CD4-positive, alpha-beta T cell treated with Interleukin-10 for 1 hour (primary cell): ENCODE data around the gene MITF.
"Not testable (repeated sequence)": the region's sequence is repeated elsewhere in the genome, so short reads cannot be mapped to it uniquely, and the experiment has no call there.

ENCODE experiments used
- DNase-seq: peaks from one replicate; pipeline ENCODE4 v3.0.0-alpha.2; 2020

MITF gene

DNA sequence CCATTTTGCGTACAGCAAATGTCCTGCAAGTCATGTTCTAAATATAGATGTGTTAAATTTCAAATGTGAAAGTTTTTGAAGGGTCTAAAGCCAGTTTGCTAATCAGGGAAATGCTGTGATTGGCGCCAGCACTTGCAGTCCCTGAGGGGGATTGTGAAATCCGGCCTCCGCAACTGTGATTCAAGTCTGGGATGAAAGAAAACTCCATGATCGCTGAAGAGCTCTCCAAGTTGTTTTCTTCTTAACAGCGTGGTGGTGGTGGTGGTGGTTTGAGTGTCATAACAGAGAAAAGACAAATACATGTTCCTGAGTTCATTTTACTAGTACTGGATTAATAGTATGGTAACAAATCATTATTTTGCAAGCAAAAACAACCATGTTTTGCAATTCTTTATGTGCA lies 51.8 kb downstream of the MITF start:
- DNase-seq = no peak

DNA sequence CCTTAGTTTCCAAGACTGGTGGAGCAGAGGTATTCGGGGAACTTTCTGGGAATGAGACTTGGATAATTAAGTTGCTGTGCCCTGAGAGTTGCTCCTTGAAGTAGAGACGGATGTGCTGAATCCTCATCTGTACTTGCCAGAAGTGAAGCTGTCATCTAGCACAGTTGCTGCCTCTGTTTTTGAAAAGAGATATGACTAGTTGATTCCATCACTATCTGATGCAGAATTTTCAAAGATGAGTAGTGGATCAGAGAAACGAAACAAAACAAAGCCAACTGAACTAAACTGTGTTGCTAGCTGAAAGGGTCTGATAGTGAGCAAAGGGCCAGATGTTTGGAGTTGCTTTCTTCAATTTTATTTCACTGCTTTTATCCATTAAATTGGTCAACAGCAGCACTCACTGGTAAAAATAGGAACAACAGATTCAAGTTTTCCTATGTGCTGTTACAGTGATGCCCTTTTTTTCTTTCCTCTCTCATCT lies 52.7 kb downstream of the MITF start:
- DNase-seq = no peak

GRCh38 chr3:69796126-69796525 lies 56.9 kb downstream of the MITF start:
- DNase-seq = not testable (repeated sequence)

DNA sequence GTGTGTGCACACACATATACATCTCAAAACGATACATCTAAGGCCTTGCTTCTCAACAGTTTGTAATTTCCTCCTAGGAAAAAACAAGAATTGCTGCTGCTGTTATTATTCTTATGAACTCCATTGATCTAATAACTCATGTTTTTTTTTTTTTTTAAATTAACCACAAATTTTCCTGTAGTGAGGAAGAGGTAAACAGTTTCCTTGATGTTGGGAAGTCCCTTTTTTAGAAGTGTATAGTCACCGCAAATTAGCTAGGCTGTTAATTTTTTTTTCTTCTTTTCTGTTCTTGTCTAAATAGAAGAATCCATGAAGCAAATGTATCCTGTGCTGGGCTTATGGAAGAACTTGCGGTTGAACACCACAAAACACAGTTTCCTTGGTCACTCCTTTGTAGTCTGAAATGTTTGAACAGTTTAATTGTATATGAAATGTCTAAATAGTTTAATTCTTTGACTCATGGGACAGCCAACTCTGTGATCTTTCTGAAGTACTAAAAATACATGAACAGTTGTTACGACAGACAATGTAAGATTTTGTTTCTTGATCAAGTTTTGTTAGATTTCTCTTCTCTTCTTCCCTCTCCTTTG lies 64.5 kb downstream of the MITF start:
- no peak for DNase-seq

DNA sequence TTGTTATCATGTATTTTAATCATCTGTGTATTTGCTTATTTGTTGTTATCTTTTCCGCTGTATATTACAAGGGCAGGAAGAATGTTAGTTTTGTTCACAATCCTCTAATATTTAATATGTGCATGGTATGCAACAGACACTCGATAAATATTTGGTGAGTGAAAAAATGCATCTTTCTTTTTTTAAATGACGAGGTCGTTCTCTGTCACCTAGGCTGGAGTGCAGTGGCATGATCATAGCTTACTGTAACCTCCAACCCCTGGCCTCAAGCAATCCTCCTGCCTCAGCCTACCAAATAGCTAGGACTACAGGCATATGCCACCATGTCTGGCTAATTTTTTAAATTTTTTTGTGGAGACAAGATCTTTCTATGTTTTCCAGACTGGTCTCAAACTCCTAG lies 66.2 kb downstream of the MITF start:
- no peak for DNase-seq

DNA sequence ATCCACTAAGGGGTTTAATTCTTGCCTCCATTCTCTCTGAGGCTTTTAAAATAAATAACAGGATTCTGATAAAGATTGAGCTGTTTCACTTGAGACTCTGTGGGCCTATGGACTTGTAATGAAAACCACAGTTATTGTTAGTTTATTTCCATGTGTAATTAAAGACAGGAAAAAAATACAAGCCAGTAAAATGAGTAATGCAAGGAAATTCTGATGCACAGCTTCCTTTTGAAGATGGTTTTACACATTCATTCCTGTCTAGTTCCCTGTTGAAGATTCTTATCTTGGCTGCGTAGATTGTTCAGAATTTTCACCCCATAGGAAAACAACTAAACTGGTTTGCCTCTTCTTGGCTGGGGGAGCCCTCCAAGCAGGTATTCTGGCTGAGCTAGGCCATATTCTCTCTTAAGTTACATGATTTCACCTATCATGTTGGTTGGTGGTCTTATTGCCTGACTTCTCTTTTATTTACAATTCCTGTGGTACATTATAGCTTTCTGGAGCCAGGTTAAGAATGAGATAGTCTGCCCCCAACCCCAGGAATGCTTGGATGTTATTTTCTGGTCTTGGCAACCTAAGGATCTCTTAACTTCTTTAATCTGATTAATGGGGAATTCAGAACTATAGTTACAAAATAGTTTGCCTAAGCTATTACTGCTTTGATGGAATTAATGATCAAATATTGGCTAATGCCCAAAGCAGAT lies 67.6 kb downstream of the MITF start:
- no peak for DNase-seq

DNA sequence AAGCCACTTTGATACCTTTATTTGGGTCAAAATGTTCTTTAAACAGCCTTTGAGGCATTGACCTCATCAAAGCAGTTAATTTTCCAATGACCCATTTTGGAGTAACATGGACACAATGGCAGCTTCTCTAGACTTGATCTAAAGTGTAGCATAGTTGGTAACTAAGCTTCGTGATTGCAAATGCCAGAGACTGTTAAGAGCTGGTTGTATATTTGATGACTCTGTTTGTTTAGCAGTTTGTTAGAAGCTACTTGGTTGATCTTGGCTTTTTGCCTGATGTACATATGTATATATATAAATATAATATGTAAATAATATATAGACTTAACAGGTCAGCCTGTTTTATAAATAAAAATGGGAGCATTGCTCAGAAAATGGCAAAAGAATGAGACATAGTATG lies 68.4 kb downstream of the MITF start:
- no peak for DNase-seq

DNA sequence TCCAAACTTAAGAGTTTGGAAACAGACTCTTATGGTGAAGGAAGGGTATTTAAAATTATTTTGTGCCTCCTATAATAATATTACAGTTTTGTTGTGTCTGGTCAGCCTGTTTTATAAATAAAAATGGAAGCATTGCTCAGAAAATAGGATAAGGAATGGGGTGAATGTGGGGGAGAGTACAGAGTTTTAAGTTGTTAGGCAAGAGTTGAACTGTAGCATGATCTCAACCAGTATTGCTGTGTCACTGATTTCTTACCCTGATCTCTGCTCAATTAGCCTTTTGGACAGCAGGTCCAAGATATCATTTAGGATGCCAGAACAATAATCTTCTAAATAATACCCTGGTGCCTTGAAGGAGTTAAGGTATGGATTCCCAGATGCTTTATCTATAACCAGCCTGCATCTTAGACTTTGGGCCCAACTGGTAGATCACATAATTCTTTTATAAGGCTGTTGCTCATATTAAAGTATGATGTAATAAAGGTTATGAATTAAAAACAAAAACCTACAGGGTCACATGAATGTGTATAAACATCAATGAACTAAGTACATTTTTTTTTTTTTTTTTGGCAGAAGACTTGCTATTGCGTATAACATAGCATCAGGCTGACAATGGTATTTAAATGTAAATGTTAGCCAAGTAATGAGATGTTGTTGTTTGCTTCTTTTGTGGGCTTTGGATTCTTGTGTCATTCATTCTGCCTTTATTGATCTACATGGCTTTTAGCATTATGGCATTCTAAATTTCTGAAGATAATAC lies 70.0 kb downstream of the MITF start:
- DNase-seq = no peak

- DNase-seq = no peak
Measured at GRCh38 chr3:69811452-69812401, 72.5 kb downstream of the MITF start.

DNA sequence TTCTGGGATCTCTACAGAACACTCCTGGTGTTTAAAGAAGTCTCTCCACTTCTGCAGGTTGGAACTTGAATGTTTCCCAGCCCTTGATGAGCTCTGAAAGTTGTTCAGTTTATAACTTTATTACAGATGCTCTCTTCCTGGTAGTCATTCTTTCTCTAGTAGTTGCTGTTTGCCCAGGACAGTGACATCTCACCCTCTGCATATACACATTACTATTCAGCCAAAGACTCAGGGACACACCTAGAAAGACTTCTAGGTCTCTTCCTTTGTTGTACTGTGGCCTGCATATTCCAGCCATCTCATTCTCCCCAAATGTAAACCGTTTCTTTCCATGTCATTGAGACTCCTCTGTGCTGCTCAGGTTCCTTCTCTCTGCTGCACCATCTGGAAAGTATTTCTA lies 76.7 kb downstream of the MITF start:
- DNase-seq = no peak

DNA sequence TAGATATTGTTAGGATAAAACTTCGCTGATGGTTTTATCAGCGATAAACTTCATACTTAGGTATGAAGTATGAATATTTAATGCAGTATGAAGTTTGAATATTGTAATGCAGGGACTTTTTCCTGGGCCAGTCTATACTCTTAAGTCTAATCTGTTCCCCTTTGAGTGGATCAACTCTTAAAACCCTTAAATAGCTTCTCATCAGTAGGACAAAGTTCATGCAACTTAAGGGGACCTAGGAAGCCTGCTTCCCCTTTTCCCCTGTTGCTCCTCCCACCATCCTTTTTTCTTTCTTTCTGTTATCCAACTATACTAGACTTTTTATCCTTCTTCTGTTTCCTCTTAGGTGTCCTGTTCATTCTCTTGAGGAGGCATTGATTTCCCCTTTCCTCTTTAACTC lies 78.7 kb downstream of the MITF start:
- DNase-seq = no peak

- DNase-seq = no peak
Measured at GRCh38 chr3:69819282-69819681, 80.0 kb downstream of the MITF start.

DNA sequence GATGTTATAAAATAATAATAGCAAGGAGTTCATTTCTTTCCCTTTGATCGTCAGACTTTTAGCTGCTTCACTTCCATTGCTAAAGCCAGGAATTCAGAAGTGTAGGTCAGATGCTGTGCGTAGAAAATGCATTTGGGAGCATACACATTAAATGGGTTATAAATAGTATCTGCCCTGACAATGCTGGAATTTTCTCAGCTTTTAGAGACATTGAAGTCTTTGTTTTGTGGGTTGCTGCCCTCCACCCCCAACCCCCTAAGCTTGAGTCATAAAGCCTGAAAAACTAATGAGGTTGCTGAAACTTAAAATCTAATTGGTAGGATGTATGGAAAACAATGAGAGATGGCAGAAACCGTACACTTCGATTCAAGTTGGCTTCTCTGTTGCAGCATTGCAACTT lies 81.9 kb downstream of the MITF start:
- DNase-seq = no peak

DNA sequence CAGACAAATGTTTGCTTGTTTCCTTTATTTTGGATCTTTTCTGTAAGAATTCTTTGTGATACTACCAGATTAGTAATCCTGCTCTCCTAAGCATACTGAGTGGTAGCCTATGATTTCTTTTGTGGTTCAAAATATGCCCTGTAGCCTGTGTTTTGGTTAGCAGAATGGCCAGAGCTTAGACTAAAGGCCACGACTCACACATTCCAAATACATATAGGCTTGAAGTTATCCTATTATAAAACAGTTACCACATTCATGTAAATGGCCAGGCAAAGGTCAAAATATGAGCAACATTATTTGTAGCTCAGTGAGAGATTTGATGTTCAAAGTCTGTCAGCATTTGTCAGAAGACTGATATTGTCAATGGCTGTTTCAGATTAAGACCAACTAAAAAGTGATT lies 84.5 kb downstream of the MITF start:
- DNase-seq = no peak

GRCh38 chr3:69825446-69825845 lies 86.2 kb downstream of the MITF start:
- DNase-seq = no peak

- DNase-seq = no peak
Measured at GRCh38 chr3:69827127-69827526, 87.9 kb downstream of the MITF start.

DNA sequence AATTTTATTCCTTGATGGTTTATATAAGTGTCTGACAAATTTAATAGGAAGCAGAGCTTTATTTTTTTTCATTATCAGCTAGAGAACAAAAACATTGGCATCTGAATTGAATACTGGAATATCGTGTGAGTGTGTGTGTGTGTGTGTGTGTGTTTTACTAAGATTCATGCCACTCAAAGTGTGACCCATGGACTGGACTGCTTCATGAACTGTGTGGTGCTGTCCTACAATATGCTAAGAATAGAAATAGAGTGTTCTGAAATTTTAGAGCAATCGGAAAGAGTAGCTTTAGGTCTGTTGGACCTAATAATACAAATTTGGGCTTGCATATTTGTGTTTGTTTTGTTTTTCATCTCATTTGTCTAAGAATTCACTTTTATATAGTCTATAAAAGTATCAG lies 89.6 kb downstream of the MITF start:
- DNase-seq = no peak

DNA sequence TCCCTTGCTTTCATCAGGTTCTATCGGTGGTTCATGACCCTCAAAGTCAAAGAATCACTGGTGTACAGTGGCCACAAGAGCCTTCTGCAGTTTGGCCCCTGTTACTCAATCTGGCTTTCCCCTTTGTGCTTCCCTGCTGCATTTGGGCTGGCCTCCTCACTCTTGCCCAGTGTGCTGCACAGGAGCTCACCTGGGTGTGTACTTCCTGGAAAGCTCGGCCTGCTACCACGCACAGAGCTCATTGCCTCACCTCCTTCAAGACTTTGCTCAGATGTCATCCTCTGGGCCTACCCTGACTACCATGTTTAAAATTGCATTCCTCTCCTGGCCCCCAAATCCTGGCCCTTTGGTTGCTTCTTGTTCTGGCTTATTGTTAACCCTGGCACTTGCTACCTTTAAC lies 90.9 kb downstream of the MITF start:
- no peak for DNase-seq

DNA sequence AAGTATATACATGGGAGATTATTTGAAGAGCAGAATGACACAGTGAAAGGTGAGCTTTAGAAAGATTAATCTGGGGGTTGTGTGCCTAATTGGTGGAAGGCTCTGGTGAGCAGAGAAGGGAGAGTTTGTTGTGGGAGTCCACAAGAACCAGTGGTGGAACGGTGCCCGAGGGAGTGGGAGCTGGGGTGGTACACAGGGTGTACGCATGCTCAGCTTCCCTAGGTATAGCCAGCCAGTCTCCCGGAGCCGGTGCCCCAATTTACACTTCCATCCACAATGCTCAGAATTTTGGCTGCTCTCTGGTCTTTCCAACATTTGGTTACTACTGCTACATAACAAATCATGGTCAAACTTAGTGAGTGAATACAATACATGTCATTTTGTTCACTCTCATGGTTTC lies 92.5 kb downstream of the MITF start:
- no peak for DNase-seq

DNA sequence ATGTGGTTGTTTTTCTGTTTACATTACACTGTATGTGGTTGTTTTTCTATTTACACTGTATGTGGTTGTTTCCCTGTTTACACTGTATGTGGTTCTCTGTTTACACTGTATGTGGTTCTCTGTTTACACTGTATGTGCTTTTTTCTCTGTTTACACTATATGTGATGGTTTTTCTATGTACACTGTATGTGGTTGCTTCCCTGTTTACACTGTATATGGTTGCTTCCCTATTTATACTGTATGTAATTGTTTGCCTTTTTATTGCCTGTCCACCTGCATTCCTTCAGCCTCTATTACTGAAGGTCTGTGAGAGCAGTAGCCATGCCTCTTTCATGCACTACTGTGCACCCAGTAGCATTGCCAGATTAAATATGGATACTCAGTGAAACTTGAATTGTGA lies 94.3 kb downstream of the MITF start:
- no peak for DNase-seq

DNA sequence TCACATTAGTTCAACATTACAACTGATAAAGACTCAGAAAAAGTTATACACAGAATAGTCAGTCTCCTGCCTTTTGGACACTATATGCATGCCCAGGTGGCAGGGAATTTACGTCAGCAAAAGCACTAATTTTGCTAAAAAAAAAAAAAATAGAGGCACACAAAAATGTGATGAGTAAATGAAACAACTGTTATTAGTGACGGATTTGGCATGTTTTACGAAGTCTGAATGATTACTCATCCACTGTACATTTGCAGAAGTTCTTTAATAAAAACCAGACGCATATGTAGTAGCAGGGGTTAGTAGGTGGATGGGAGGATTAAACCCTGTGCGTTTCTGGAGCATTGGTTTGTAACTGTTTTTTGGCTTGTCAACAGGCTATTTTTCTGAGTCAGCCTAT lies 99.0 kb downstream of the MITF start:
- DNase-seq = no peak

GRCh38 chr3:69838696-69839515 lies 99.6 kb downstream of the MITF start:
- no peak for DNase-seq
